ENCODE results near the gene TGFB3. TPM values are rescaled to one million over a fixed set of nuclear protein-coding genes. Genes with fewer than 3 reads are reported as not detected.

TGFB3 gene
- total RNA-seq, 1 experiment from 2014 or later = 1.7 TPM

DNA sequence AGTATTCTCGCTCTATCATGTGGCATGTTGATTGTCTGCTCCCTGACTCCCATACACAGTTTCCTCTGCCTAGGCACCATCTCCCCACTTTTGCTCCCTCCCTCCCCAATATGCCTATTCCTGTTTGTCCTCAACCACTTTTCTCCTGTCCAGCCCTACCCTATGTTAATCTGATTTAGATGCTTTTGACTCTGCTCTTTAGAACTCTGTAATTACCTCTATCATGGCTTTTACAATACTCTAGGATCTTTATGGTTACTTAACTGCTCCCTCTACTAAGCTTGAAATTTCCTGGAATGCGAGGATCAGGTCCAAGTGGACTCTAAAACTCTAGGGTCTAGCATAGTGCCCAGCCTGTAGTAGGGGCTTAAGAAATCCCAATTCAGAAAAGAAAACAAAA, 68.6 kb downstream of the TGFB3 start:
- Mint-ChIP-seq H3K9me3 (no peaks in the 10 kb centered on the region), H3K4me3 (no peak overlapping the region), H3K36me3 (no peaks in the 10 kb centered on the region), H3K4me1 (peaks cover 32% of the 10 kb centered on the region), H3K27me3 (ENCODE audit: low read depth) (no peaks in the 10 kb centered on the region), H3K27ac (no peak overlapping the region; the same call in 1 of the 2 replicates)
- TF ChIP-seq RELA (CRISPR knock-in tag; IDR thresholded peaks at IDR 0.05; ENCODE audit: borderline replicate concordance) = no peak
- TF ChIP-seq, protein P1, sequence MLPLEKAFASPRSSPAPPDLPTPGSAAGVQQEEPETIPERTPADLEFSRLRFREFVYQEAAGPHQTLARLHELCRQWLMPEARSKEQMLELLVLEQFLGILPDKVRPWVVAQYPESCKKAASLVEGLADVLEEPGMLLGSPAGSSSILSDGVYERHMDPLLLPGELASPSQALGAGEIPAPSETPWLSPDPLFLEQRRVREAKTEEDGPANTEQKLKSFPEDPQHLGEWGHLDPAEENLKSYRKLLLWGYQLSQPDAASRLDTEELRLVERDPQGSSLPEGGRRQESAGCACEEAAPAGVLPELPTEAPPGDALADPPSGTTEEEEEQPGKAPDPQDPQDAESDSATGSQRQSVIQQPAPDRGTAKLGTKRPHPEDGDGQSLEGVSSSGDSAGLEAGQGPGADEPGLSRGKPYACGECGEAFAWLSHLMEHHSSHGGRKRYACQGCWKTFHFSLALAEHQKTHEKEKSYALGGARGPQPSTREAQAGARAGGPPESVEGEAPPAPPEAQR (CRISPR knock-in tag; IDR thresholded peaks at IDR 0.05) = no peak
- TF ChIP-seq ZNF138 (CRISPR knock-in tag; conservative IDR thresholded peaks at IDR 0.05) = no peak
- TF ChIP-seq ZNF263 (CRISPR knock-in tag; IDR thresholded peaks at IDR 0.05; ENCODE audit: low read depth) = no peak
- no peak for TF ChIP-seq JAZF1 (CRISPR knock-in tag; IDR thresholded peaks at IDR 0.05)
- TF ChIP-seq IRF2 (CRISPR knock-in tag; IDR thresholded peaks at IDR 0.05; ENCODE audit: borderline replicate concordance, low read depth) = no peak
- no peak for TF ChIP-seq NFE2L1 (CRISPR knock-in tag; IDR thresholded peaks at IDR 0.05)
- TF ChIP-seq, protein P2, sequence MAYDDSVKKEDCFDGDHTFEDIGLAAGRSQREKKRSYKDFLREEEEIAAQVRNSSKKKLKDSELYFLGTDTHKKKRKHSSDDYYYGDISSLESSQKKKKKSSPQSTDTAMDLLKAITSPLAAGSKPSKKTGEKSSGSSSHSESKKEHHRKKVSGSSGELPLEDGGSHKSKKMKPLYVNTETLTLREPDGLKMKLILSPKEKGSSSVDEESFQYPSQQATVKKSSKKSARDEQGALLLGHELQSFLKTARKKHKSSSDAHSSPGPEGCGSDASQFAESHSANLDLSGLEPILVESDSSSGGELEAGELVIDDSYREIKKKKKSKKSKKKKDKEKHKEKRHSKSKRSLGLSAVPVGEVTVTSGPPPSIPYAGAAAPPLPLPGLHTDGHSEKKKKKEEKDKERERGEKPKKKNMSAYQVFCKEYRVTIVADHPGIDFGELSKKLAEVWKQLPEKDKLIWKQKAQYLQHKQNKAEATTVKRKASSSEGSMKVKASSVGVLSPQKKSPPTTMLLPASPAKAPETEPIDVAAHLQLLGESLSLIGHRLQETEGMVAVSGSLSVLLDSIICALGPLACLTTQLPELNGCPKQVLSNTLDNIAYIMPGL (CRISPR knock-in tag; IDR thresholded peaks at IDR 0.05) = no peak
- no peak for TF ChIP-seq ZNF671 (CRISPR knock-in tag; IDR thresholded peaks at IDR 0.05)
- TF ChIP-seq ZNF219 (CRISPR knock-in tag; IDR thresholded peaks at IDR 0.05; ENCODE audit: borderline replicate concordance) = no peak
- TF ChIP-seq NR1H2 (CRISPR knock-in tag; IDR thresholded peaks at IDR 0.05) = no peak
- TF ChIP-seq MXD4 (CRISPR knock-in tag; IDR thresholded peaks at IDR 0.05; ENCODE audit: borderline replicate concordance) = no peak
- TF ChIP-seq NR2C2 (CRISPR knock-in tag; IDR thresholded peaks at IDR 0.05) = no peak
- TF ChIP-seq NFATC4 (CRISPR knock-in tag; IDR thresholded peaks at IDR 0.05) = no peak
- TF ChIP-seq SOX15 (CRISPR knock-in tag; IDR thresholded peaks at IDR 0.05) = no peak
- no peak for TF ChIP-seq IRF1 (CRISPR knock-in tag; IDR thresholded peaks at IDR 0.05)
- TF ChIP-seq MYBL2 (CRISPR knock-in tag; IDR thresholded peaks at IDR 0.05) = no peak
- no peak for TF ChIP-seq ETV6 (CRISPR knock-in tag; IDR thresholded peaks at IDR 0.05)
- DNase-seq (ENCODE audit: low spot score) = no peak
- POLR2A ChIA-PET = no interaction called here
- CTCF ChIA-PET = interaction anchor here (9.2 kb wide), 1 partner anchor 68 kb away, joined by 307 read pairs; the partner anchor contains the start of genes IFT43 and TGFB3
- ATAC-seq = no peak

GRCh38 chr14:75911883-75912282, 69.9 kb downstream of the TGFB3 start:
- H3K4me1 Mint-ChIP-seq = peaks cover 19% of the 10 kb centered on the region
- CTCF ChIA-PET = interaction anchor here (0.8 to 9.2 kb wide), 7 partner anchors 19 to 475 kb away, joined by 3 to 307 read pairs (median 4); partner anchors contain the start of genes IFT43 and TGFB3
- peak; percentile 94 for ATAC-seq
- H3K27me3 Mint-ChIP-seq (ENCODE audit: low read depth) = no peaks in the 10 kb centered on the region
- peak overlapping the region; percentile 78 for H3K27ac Mint-ChIP-seq
- H3K36me3 Mint-ChIP-seq = no peaks in the 10 kb centered on the region
- H3K9me3 Mint-ChIP-seq = no peaks in the 10 kb centered on the region
- TF ChIP-seq E2F4 (CRISPR knock-in tag; IDR thresholded peaks at IDR 0.05; ENCODE audit: borderline replicate concordance, low read depth) = no peak
- no peak overlapping the region for H3K4me3 Mint-ChIP-seq
- POLR2A ChIA-PET = interaction anchor here (0.6 kb wide), 1 partner anchor 883 kb away, joined by 4 read pairs; no protein-coding TSS in a partner anchor
- DNase-seq (ENCODE audit: low spot score) = peak; percentile 57

GRCh38 chr14:75910048-75910447, 71.7 kb downstream of the TGFB3 start:
- DNase-seq (ENCODE audit: low spot score) = no peak
- H3K9me3 Mint-ChIP-seq = no peaks in the 10 kb centered on the region
- H3K36me3 Mint-ChIP-seq = no peaks in the 10 kb centered on the region
- H3K27me3 Mint-ChIP-seq (ENCODE audit: low read depth) = no peaks in the 10 kb centered on the region
- ChIA-PET POLR2A (no interaction called here), CTCF (interaction anchor here (1.6 to 9.2 kb wide), 2 partner anchors 29 to 71 kb away, joined by 5 to 307 read pairs; partner anchors contain the start of genes IFT43 and TGFB3)
- no peak overlapping the region for H3K27ac Mint-ChIP-seq
- peaks cover 14% of the 10 kb centered on the region for H3K4me1 Mint-ChIP-seq
- ATAC-seq = no peak
- H3K4me3 Mint-ChIP-seq = no peak overlapping the region
- TF ChIP-seq ZNF281 (CRISPR knock-in tag; IDR thresholded peaks at IDR 0.05) (no peak), GABPB1 (CRISPR knock-in tag; IDR thresholded peaks at IDR 0.05) (no peak), IRF1 (CRISPR knock-in tag; IDR thresholded peaks at IDR 0.05) (no peak), TEAD1 (CRISPR knock-in tag; IDR thresholded peaks at IDR 0.05) (no peak), ZBTB43 (CRISPR knock-in tag; IDR thresholded peaks at IDR 0.05) (no peak), ZNF263 (CRISPR knock-in tag; IDR thresholded peaks at IDR 0.05; ENCODE audit: low read depth) (no peak), SMAD3 (CRISPR knock-in tag; IDR thresholded peaks at IDR 0.05; ENCODE audit: borderline replicate concordance) (no peak)

Measured in WTC11 (cell line).